ENCODE measurements around the gene DGAT2L6.

- TF ChIP-seq CTCF (conservative IDR thresholded peaks at IDR 0.05; ENCODE audit: low read length) (peak; percentile 64), EZH2phosphoT487 (IDR thresholded peaks at IDR 0.05; ENCODE audit: borderline replicate concordance) (no peak)
These were observed 19.9 kb downstream of the DGAT2L6 start for GRCh38 chrX:70196961-70197720.
